Subcutaneous adipose tissue (tissue), 4 donors: ENCODE measurements around the gene ARFRP1. TPM values are rescaled to one million over a fixed set of nuclear protein-coding genes. Genes with fewer than 3 reads are reported as not detected.

ENCODE experiments used
- total RNA-seq, 4 donors: library from RNA; depleted of rRNA; stranded (reverse); fragments of >200 nt; gene quantifications; one replicate each; pipeline ENCODE4 v1.1.0, GENCODE V29; 2016
- TF ChIP-seq, protein P1 (sequence below): fragments of 450-650 bp; IDR thresholded peaks from one replicate; pipeline ENCODE4 v1.5.1; 2016; ENCODE audit warnings: low read depth, mild to moderate bottlenecking, control low read depth, antibody characterized with exemption, moderate library complexity

Gene ARFRP1
- total RNA-seq, 4 donors from 2014 or later = 21.9 to 39.4 (median 31.5) TPM

- TF ChIP-seq, protein P1, sequence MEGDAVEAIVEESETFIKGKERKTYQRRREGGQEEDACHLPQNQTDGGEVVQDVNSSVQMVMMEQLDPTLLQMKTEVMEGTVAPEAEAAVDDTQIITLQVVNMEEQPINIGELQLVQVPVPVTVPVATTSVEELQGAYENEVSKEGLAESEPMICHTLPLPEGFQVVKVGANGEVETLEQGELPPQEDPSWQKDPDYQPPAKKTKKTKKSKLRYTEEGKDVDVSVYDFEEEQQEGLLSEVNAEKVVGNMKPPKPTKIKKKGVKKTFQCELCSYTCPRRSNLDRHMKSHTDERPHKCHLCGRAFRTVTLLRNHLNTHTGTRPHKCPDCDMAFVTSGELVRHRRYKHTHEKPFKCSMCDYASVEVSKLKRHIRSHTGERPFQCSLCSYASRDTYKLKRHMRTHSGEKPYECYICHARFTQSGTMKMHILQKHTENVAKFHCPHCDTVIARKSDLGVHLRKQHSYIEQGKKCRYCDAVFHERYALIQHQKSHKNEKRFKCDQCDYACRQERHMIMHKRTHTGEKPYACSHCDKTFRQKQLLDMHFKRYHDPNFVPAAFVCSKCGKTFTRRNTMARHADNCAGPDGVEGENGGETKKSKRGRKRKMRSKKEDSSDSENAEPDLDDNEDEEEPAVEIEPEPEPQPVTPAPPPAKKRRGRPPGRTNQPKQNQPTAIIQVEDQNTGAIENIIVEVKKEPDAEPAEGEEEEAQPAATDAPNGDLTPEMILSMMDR = no peak
These were observed 33.8 kb downstream of the ARFRP1 start for GRCh38 chr20:63673951-63674350.

- TF ChIP-seq, protein P1 = no peak
These were observed 35.1 kb downstream of the ARFRP1 start for GRCh38 chr20:63672666-63673065.

DNA sequence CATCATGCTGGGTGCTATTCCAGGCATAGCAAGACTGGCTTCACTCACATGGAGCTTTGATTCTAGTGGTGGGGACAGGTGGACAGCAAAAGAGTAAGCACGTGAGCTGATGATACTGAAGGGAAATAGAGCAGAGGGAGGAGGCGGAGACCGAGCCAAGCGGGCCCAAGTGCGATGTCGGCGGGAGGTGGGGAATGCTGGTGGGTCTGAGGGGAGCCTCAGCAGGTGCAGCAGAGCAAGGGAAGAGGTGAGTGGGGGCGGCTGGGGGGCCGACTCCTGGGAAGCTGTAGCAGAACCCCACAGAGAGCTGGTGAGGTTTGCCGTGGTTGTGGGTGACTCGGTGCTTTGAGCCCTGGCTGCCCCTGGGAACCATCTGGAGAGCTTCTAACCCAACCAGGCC, 39.4 kb downstream of the ARFRP1 start:
- TF ChIP-seq, protein P1 = no peak

- TF ChIP-seq, protein P1 = no peak
These were observed 39.9 kb downstream of the ARFRP1 start for GRCh38 chr20:63667858-63668257.

GRCh38 chr20:63665708-63666107, 42.1 kb downstream of the ARFRP1 start:
- TF ChIP-seq, protein P1 = no peak

- TF ChIP-seq, protein P1 = no peak
These were observed 42.7 kb downstream of the ARFRP1 start for GRCh38 chr20:63664861-63665594.

DNA sequence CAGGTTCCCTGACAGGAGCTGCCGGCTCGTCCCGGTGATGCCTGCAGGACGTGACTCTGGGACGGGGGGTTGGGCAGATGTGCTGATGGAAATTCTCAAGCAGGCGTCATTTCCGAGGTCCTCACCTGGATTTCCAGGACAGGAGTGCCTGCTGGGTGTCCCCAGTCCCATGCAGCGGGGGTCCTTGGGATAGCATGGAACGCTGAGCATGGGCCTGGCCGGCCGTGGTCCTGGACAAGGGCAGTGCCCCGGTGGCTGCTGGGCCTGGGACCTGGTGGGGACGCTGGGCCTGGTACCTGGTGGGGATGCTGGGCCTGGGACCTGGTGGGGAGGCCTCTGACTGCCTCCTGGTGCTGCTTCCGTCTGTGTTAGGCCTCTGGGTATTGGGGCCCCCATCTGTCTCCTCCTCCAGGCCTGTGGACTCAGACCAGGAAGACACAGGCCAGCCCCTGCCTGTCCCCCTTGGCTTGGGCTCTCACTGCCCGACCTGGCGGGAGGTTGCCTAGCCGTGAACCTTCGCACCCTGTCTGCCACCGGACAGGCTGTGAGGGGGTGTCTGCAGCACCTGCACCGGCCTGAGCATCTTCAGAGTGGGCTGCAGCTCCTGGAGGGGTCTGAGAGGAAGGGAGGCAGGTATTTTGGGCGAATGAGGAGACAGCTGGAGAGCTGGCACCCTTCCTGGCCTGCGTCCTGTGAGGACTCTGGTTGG, 43.5 kb downstream of the ARFRP1 start:
- TF ChIP-seq, protein P1 = no peak
